Measurements from ENCODE around the gene AGTR1.

GRCh38 chr3:148659512-148659911 is 38.2 kb upstream of the AGTR1 start:
- no peak for TF ChIP-seq CTCF (conservative IDR thresholded peaks at IDR 0.05)
- TF ChIP-seq ZFX (IDR thresholded peaks at IDR 0.05): no peak

Data from C4-2B (cell line).